HG03571 (cell line): Measurements from ENCODE around the gene OTOA.
"Not testable (repeated sequence)": the region's sequence is repeated elsewhere in the genome, so short reads cannot be mapped to it uniquely, and the experiment has no call there.

Experiments
- ATAC-seq: cut with Tn5 transposase; IDR thresholded peaks from one replicate; pipeline ENCODE4 v1.9.1; 2021; ENCODE audit not compliant: unreplicated experiment

Gene OTOA

DNA sequence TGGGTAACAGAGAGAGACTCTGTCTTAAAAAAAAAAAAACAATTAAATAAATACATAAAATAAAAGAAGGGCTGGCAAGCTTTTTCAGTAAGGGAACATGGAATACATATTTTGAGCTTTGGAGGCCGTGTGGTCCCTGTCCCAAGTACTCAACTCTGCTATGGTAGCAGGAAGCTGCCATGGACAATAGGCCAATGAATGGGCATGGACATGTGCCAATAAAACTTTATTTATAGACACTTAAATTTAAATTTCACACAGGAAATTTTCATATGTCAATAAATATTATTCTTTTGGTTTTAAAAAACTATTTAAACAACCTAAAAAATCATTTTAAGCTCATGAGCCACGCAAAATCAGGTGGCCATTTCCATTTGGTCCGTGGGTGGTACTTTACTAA, 3.8 kb downstream of the OTOA start:
- ATAC-seq = no peak

DNA sequence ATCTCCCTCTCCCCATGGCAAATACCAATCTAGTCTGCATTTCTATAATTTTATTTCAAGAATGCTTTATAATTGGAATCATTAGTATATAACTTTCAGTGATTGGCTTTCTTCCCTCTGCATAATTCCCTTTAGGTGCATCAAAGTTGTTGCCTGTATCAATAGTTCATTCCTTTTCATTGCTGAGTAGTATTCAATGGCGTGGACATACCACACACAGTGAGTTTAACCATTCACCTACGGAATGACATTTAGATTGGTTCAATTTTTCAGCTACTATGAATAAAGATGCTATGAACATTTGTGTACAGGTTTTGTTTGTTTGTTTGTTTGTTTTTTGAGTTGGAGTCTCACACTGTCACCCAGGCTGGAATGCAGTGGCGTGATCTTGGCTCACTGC, 9.7 kb downstream of the OTOA start:
- ATAC-seq = no peak

DNA sequence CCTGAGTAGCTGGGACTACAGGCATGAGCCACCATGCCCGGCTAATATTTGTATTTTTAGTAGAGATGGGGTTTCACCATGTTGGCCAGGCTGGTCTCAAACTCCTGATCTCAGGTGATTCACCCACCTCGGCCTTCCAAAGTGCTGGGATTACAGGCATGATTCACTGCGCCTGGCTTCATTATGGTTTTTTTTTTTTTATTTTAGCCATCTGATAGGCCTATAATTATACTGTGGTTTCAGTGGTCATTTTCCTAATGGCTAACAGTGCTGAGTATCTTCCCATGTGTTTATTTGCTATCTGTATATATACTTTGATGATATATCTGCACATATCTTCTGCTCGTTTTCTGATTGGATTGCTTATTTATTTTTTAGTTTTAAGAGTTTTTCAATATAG, 10.7 kb downstream of the OTOA start:
- ATAC-seq = not testable (repeated sequence)

DNA sequence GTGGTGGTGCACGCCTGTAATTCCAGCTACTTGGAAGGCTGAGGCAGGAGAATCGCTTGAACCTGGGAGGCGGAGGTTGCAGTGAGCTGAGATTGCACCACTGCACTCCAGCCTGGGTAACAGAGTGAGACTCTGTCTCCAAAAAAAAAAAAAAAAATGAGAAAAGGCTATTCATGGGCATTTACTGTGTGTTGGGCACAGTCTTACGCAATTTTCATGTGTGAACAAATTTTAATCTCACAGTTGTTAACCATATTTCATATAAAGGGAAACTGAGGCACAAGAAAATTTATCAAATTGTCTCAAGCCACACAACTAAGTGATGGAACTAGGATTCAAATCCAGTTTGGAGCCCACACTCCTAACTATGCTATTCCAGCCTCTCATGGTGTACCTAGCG, 16.9 kb downstream of the OTOA start:
- ATAC-seq = not testable (repeated sequence)

DNA sequence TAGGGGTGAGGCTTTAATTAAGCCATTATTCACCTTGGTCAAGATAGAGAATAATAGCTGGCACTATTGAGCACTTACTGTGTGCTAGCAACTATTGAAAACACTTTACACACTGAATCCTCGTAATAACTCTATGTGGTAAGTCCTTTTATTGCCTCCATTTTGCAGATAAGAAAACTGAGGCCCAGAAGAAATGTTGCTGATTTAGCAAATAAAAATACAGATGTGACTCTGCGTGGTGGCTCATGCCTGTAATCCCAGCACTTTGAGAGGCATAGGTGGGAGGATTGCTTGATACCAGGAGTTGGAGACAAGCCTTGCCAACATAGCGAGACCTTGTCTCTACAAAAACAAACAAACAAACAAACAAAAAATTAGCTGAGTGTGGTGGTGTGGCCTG, 19.4 kb downstream of the OTOA start:
- no peak for ATAC-seq

DNA sequence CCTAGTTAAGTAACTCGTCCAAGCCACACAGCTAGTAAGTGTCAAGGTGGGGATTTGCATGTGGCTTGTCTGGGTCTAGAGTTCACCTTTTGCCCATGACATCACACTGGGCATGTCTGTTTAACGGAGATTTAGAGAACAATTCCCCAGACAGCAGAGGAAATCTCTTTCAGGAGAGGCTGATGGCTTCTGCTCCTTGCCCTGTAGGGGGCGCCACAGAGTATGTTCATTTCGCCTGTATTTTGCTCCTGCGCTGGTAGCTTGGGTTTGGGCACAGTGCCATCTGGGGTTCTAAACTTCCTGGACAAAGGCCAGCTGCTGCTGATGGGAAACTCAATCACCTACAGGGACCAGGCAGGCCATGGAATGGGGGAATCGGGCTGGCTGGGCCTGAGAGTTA, 20.4 kb downstream of the OTOA start:
- ATAC-seq = no peak

DNA sequence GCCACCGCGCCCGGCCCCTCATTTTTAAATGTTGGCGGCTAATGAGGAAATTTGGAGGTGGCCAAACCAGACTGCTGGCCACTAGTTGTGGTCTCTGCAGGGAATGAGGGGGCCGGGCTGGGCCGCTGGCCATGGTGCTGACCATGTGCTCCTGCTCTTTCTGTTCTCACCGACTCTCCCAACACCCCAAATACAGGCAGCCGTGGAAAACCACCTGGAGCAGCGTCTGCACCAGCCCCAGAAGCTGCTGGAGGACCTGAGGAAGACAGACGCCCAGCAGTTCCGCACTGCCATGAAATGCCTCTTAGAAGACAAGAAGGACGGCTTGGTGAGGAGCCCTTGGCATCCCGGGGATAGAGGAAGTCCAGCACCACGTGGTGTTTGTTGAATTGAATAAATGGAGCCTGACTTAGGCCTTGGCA, 21.3 kb downstream of the OTOA start:
- no peak for ATAC-seq

DNA sequence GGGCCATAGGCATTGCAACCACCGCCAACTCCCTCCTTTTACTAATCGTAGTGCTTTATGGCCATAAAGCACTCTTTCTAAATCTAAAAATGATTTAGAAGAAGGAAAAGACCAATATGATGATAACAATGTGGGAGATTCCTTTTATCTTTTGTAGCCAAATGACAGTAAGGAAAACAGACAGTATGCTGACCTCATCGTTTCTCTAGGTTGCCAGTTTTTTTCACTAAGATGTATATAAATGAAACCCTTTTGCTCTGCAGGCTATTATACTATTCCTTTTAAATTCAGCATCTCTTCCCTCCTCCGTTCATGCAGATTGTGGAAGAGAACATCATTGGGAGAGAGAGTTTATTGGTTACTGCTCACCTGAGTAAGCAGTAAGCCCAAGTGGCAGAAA, 25.3 kb downstream of the OTOA start:
- no peak for ATAC-seq

DNA sequence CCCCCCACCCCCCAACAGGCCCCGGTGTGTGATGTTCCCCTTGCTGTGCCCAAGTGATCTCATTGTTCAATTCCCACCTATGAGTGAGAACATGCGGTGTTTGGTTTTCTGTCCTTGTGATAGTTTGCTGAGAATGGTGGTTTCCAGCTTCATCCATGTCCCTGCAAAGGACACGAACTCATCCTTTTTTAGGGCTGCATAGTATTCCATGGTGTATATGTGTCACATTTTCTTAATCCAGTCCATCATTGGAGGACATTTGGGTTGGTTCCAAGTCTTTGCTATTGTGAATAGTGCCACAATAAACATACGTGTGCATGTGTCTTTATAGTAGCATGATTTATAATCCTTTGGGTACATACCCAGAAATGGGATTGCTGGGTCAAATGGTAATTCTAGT, 27.2 kb downstream of the OTOA start:
- not testable (repeated sequence) for ATAC-seq

DNA sequence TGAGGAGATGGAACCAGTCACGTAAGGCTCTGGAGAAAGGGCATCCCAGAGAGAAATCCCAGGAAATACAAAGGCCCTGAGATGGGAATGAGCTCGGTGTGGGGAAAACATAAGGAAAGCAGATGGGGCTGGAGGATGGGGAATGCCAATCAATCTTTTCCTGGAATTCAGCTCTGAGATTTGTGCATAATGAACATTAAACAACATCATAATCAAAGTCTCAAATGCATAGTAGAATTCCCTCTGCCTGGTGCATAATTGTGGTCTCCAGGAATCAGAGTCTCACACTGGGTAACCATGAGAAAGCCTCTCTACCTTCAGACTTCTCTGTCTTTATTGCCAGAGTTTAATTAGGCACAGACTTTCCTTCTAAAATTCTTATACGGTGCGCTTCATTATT, 30.8 kb downstream of the OTOA start:
- no peak for ATAC-seq

DNA sequence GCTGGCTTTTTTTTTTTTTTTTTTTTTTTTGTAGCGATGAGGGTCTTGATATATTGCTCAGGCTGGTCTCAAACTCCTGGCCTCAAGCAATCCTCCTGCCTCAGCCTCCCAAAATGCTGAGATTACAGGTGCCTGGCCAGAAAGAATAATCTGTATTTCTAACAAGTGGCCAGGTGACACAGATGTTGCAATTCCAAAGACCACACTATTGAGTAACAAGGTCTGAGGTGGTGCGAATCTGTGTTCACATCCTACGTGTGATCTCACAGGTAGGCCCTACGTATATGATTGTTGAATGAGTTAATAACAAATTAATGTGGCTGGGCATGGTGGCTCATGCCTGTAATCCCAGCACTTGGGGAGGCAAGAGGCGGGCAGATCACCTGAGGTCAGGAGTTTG, 33.3 kb downstream of the OTOA start:
- no peak for ATAC-seq

DNA sequence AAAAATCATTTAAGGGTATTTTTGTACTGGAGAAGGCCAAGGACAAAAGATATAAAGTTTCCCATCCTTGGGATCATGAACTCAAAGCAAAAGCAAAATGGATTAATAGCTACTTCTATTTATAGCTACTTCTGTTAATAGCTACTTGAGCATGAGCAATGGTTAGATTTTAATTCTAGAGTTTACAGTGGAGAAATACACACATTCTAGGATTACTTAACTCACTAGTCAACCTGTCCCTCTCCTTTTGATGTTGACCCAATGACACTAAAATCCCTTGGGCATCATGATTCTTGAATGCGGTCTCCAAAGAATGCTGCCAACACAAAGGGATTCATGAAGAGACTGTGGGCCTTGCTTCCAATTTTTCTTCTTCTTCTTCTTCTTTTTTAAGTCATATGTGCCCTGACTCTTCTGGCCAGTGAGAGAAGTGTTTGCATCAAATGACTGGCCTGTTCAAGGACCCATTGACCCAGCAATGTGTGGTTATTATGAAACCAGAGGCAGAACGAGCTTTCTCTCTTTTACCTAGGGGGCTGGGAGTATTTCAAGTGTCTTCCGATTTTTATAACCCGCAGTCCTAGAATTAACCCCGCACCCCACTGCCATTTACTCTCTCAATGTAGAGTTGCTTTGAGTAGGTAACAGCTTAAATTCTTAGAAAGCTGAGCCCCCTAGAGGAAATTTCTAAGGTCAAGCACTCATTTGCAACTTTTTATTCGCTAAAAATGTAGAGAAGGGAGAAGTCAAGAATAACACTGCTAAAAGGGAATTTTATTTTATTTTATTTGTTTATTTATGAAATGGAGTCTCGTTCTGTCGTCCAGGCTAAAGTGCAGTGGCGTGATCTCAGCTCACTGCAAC, 34.6 kb downstream of the OTOA start:
- no peak for ATAC-seq

DNA sequence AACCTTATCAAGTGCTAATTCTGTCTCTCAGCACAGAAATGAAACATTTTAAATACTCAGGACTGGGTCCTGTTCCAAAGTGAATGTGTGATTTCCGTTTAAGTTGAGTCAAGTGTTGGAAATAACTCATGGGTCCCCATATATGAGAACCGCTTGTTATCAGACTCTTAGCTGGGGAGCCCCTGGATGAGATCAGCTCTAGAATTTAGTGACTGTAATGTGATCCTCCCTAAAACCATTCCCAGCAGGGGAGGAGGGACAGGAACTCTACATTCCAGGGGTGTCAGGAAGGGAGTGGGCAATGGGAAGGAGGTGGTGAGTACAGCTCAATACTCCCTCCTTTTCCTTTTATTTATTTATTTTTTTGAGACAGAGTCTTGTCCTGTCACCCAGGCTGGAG, 37.5 kb downstream of the OTOA start:
- no peak for ATAC-seq

DNA sequence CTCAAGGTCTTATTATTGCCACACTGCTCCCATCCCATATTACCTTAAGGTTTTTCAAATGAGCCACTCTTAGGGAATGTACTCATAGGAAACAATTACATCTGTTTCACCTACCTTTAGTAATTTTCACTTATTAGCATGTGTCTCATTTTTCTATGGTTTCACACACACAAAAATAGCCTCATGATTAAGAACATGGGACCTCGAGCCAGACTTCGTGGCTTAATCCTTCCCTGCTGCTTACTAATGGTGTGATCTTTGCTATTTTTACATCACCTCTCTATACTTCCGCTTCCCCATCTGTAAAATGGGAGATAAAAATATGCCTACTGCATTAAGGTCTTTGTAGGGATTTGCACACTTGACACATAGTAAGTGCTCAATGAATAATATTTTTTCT, 38.5 kb downstream of the OTOA start:
- ATAC-seq = no peak

DNA sequence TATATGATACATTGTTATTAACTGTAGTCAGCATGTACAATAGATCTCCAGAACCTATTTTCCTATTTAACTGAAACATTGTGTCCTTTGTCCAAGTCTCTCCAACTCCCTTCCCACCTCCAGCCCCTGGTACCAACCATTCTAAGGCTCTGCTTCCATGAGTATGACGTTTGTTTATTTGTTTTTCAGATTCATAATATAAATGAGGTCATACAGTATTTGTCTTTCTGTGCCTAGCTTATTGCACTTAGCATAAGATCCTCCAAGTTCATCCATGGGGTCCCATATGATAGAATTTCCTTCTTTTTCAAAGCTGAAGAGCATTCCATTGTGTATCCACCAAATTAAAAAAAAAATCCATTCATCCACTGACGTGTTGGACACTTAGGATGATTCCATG, 39.4 kb downstream of the OTOA start:
- no peak for ATAC-seq

DNA sequence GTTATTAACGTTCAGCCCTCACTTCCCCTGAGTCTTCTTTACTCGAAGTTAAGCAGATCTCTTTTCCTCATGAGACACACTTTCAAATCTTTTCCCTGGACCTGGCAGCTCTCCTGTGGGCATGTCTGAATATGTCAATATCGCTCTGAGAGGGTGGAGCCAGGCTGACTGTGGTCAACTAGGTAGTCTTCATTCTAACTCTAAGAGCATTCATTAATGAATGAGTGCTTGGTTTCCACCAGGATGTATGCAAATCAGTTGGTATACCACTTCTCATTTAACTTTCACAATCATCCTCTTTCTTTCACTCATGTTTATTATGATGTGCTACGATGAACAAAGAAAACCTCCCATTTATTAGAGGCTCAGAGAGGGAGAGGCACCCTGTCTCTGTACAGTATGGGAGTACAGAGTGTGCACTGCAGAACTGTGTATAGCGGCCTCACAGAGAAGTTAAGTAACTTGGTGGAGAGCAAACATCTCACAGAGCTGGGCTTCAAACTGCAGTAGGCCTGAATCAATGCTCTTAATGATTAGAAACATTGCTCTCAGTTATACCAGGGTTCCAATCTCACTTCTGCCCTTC, 39.9 kb downstream of the OTOA start:
- peak; percentile 91 for ATAC-seq

DNA sequence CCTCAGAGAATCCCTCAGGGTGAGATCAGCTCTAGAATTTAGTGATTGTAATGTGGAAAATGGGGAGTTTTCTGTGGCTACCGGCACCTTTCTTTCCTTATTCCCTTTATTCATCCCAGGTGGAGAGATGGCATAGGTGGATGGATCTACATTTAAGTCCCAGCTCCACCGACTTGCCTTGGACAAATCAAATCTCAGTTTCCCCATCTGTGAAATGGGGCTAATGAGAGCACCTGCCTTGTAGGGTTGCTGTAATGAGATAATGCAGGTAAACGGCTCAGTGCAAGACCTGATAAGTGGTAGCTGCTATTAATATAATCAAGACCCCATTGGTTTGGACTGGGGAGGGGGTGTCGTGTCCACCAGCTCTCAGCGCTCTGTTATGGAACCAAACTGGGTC, 40.5 kb downstream of the OTOA start:
- no peak for ATAC-seq

DNA sequence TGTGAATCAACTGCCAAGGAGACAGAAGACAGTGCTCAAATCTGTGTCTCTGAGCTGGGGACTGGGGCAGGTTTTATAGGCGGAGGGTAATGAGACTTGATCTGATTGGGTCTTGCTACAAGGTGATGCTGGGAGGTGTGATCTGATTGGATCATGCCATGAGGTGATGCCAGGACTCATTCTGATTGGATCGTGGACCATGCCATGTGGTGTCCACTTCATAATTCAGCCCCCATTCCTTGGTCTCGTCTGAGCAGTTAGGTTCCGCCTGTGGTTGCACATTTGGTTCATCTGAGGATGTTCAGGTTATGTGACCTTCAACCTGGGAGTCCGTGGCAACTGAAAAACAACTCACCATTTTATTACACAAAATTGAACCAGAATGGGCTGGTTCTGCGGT, 41.0 kb downstream of the OTOA start:
- ATAC-seq = no peak

DNA sequence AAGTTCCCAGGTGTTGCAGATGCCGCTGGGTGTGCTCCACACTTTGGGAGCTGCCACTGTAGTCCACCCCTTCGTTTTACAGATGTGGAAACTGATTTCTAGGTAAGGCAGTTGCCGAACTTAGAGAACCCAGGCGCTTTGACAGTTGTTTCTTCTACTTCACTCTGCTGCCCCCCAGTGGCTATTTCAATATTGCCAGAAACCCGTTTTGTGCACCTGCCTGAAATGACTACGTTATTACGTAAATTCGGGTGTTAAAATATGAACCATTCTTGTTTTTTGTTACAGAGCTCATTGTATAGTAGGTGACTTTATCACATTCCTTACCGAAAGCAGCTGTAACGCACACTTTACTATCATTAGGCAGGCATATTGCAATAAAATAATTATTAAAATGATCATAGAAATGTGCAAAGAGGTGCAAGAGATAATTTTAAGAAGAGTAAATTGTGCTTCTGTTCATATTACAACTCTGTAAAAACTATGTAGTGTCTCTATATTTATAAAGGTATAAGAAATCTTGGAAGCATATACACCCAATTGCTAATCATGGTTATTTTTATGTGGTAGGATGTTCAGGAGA, 44.9 kb downstream of the OTOA start:
- ATAC-seq = no peak

DNA sequence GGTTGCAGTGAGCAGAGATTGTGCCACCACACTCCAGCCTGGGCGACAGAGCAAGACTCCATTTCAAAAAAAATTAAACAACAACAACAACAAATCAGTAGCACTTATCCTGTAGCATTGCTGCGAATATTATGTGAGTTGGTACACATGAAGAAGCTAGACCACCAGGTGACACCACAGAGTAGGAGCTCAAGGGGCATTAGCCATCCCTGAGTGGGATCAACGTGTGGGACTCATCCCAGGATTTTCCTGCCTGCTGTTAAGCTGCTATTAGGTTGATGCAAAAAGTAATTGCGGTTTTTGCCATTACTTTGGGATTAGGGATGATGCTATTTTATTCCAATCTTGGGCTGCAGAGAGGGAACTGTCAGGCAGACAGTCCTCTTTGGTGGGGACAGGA, 47.2 kb downstream of the OTOA start:
- no peak for ATAC-seq

DNA sequence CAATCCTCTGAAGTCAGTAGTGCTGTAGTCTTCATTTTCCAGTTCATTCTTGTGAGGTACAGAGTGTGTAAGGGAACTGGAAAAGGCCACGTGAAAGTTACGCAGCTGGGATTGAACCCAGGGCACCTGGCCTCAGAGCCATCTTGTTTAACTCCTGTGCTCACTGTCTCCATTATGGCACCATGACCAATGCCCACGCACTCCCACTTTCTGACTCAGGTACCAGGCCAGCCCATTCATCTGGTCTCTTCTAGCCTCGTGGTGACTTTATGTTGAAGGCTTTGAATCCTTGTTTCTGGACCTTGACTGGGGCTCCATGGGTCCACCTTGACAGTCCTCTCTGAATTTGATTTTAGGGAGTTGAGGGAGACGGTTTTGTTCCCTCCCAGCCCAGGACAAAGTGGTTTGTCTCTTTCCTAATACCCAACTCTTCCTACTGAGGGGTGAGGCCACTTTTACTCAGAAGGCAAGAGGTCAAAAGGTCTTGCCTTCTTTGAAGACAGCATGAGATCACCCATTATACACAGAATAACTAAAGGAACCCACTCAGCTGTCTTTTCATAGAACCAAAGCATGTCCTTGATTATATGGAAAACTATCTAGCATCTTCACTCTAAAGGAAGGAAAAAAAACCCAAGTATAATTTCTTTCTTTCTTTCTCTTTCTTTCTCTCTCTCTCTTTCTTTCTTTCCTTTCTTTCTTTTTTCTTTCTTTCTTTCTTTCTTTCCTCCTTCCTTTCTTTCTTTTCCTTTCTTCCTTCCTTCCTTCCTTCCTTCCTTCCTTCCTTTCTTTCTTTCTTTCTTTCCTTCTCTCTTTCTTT, 50.0 kb downstream of the OTOA start:
- no peak for ATAC-seq

DNA sequence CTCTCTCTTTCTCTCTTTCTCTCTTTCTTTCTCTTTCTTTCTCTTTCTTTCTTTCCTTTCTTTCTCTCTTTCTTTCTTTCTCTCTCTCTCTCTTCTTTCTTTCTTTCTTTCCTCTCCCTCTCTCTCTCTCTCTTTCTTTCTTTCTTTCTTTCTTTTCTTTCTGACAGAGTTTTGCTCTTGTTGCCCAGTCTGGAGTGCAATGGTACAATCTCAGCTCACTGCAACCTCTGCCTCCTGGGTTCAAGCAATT, 50.5 kb downstream of the OTOA start:
- not testable (repeated sequence) for ATAC-seq
